K562 (cell line): ENCODE data around the gene ZNRD2. TPM values are rescaled to one million over a fixed set of nuclear protein-coding genes. Genes with fewer than 3 reads are reported as not detected.

ENCODE experiments used
- ARID2 ChIP-seq: fragments of 450-650 bp; IDR thresholded peaks from 2 replicates; pipeline ENCODE4 v1.6.1; 2017; ENCODE audit warnings: antibody characterized with exemption, mild to moderate bottlenecking
- CREB3 ChIP-seq: fragments of 450-650 bp; conservative IDR thresholded peaks from 2 replicates; pipeline ENCODE4 v1.6.1; 2016; ENCODE audit warnings: missing genetic modification characterization, low read depth, mild to moderate bottlenecking, missing compliant biosample characterization, moderate library complexity
- CREB5 ChIP-seq: fragments of 250-450 bp; sonication (Bioruptor Pico); IDR thresholded peaks from 2 replicates; pipeline ENCODE4 v1.5.0; 2020; ENCODE audit warnings: mild to moderate bottlenecking
- ETS2 ChIP-seq: IDR thresholded peaks from 2 replicates; pipeline ENCODE4 v1.6.1; 2016; ENCODE audit warnings: borderline replicate concordance, missing genetic modification characterization, mild to moderate bottlenecking, moderate library complexity, missing compliant biosample characterization; ENCODE audit not compliant: poor library complexity, severe bottlenecking
- FOXJ2 ChIP-seq: fragments of 200-800 bp; sonication (Bioruptor generic); IDR thresholded peaks from 2 replicates; pipeline ENCODE4 v1.6.1; 2016; ENCODE audit warnings: missing genetic modification characterization, missing compliant biosample characterization
- GTF2E2 ChIP-seq: fragments of 200-800 bp; sonication (Bioruptor generic); IDR thresholded peaks from 2 replicates; pipeline ENCODE4 v1.6.1; 2016; ENCODE audit warnings: missing genetic modification characterization, missing compliant biosample characterization
- KAT2B ChIP-seq: IDR thresholded peaks from one replicate; pipeline ENCODE4 v1.6.1; 2012; ENCODE audit warnings: low read depth, mild to moderate bottlenecking, control low read depth, inconsistent platforms, low read length, moderate library complexity
- MECOM ChIP-seq: fragments of 250-450 bp; sonication (Bioruptor Pico); IDR thresholded peaks from 2 replicates; pipeline ENCODE4 v1.8.0; 2022; ENCODE audit warnings: inconsistent platforms
- MYNN ChIP-seq, 2 experiments: sonication (generic); formaldehyde crosslinking in 1 of 2; IDR thresholded peaks; 2 replicates each; pipeline versions ENCODE4 v1.5.0 to v1.6.1; 2016 to 2020; ENCODE audit warnings: antibody characterized with exemption in 1 of 2, missing genetic modification reagents in 1 of 2
- NFXL1 ChIP-seq: fragments of 450-650 bp; formaldehyde crosslinking; IDR thresholded peaks from 2 replicates; pipeline ENCODE4 v1.4.0; 2021; ENCODE audit warnings: mild to moderate bottlenecking
- RAD21 ChIP-seq, 2 experiments: fragments of 250-450 bp in 1 of 2; fragments of 450-650 bp in 1 of 2; sonication (Bioruptor Pico) in 1 of 2; formaldehyde crosslinking in 1 of 2; IDR thresholded peaks in 1 of 2; conservative IDR thresholded peaks in 1 of 2; 2 replicates each; pipeline versions ENCODE4 v1.4.0 to v1.8.0; 2020 to 2022; ENCODE audit warnings: mild to moderate bottlenecking in 2 of 2, moderate library complexity in 1 of 2
- SMAD1 ChIP-seq: fragments of 150-350 bp; IDR thresholded peaks from 2 replicates; pipeline ENCODE4 v1.6.1; 2014; ENCODE audit warnings: low read length, low read depth; ENCODE audit not compliant: partially characterized antibody
- ZNF57 ChIP-seq: fragments of 450-650 bp; formaldehyde crosslinking; IDR thresholded peaks from 2 replicates; pipeline ENCODE4 v1.4.0; 2020; ENCODE audit warnings: mild to moderate bottlenecking, moderate library complexity
- polyA plus RNA-seq, 8 experiments: library from polyadenylated mRNA; depleted of rRNA in 4 of 8; stranded (reverse) in 5 of 8; unstranded in 3 of 8; fragments of >200 nt; fragmentation: Nextera tagmentation in 2 of 8; fragmentation: Illumina TruSeq in 1 of 8; extraction: Ambion mirVana in 2 of 8; extraction: Trizol in 1 of 8; gene quantifications; 2 replicates each; pipeline versions ENCODE4 v1.2.1 to v1.2.3, GENCODE V29; 2011 to 2014; ENCODE audit warnings: inconsistent platforms in 1 of 8, missing spikeins in 1 of 8
- total RNA-seq, 7 experiments: library from RNA; depleted of rRNA in 6 of 7; stranded (reverse); fragments of >200 nt in 6 of 7; fragmentation: Illumina TruSeq in 2 of 7; extraction: Trizol in 2 of 7; gene quantifications; 2 replicates each; pipeline versions ENCODE4 v1.2.1 to v1.2.3, GENCODE V29; 2011 to 2021; ENCODE audit warnings: low replicate concordance in 1 of 7
- TF ChIP-seq, protein P1 (sequence below): IDR thresholded peaks from 3 replicates; pipeline ENCODE4 v1.6.1; 2011; ENCODE audit warnings: borderline replicate concordance, mild to moderate bottlenecking, moderate library complexity; ENCODE audit not compliant: insufficient read length; ENCODE audit errors: extremely low read depth
- TF ChIP-seq, protein P2 (sequence below): fragments of 450-650 bp; IDR thresholded peaks from 2 replicates; pipeline ENCODE4 v1.6.1; 2018; ENCODE audit not compliant: partially characterized antibody
- TF ChIP-seq, protein P3 (sequence below): sonication (generic); formaldehyde crosslinking; IDR thresholded peaks from 2 replicates; pipeline ENCODE4 v1.5.0; 2020; ENCODE audit warnings: missing genetic modification reagents

Gene ZNRD2
- total and polyA plus RNA-seq, 9 of the 15 experiments (the other 6 are each of a cell fraction or from before 2014, with no cell fraction given) = 13.4 to 129 (median 60.4) TPM

- TF ChIP-seq MYNN (IDR thresholded peaks at IDR 0.05) (no peak), MYNN (CRISPR knock-in tag; IDR thresholded peaks at IDR 0.05) (no peak), NFXL1 (CRISPR knock-in tag) (no peak), SMAD1 (no peak), CREB5 (CRISPR knock-in tag) (no peak), FOXJ2 (no peak), ARID2 (peak; percentile 86), ETS2 (tag) (no peak), ZNF57 (CRISPR knock-in tag) (no peak), KAT2B (no peak), MECOM (CRISPR knock-in tag) (no peak), CREB3 (tag) (no peak), RAD21 (CRISPR knock-in tag; conservative IDR thresholded peaks at IDR 0.05 in 1 of 2, IDR thresholded peaks at IDR 0.05 in 1 of 2) (peak; percentile 92 to 96), GTF2E2 (tag) (no peak)
- TF ChIP-seq, protein P1, sequence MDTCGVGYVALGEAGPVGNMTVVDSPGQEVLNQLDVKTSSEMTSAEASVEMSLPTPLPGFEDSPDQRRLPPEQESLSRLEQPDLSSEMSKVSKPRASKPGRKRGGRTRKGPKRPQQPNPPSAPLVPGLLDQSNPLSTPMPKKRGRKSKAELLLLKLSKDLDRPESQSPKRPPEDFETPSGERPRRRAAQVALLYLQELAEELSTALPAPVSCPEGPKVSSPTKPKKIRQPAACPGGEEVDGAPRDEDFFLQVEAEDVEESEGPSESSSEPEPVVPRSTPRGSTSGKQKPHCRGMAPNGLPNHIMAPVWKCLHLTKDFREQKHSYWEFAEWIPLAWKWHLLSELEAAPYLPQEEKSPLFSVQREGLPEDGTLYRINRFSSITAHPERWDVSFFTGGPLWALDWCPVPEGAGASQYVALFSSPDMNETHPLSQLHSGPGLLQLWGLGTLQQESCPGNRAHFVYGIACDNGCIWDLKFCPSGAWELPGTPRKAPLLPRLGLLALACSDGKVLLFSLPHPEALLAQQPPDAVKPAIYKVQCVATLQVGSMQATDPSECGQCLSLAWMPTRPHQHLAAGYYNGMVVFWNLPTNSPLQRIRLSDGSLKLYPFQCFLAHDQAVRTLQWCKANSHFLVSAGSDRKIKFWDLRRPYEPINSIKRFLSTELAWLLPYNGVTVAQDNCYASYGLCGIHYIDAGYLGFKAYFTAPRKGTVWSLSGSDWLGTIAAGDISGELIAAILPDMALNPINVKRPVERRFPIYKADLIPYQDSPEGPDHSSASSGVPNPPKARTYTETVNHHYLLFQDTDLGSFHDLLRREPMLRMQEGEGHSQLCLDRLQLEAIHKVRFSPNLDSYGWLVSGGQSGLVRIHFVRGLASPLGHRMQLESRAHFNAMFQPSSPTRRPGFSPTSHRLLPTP = no peak
- TF ChIP-seq, protein P2, sequence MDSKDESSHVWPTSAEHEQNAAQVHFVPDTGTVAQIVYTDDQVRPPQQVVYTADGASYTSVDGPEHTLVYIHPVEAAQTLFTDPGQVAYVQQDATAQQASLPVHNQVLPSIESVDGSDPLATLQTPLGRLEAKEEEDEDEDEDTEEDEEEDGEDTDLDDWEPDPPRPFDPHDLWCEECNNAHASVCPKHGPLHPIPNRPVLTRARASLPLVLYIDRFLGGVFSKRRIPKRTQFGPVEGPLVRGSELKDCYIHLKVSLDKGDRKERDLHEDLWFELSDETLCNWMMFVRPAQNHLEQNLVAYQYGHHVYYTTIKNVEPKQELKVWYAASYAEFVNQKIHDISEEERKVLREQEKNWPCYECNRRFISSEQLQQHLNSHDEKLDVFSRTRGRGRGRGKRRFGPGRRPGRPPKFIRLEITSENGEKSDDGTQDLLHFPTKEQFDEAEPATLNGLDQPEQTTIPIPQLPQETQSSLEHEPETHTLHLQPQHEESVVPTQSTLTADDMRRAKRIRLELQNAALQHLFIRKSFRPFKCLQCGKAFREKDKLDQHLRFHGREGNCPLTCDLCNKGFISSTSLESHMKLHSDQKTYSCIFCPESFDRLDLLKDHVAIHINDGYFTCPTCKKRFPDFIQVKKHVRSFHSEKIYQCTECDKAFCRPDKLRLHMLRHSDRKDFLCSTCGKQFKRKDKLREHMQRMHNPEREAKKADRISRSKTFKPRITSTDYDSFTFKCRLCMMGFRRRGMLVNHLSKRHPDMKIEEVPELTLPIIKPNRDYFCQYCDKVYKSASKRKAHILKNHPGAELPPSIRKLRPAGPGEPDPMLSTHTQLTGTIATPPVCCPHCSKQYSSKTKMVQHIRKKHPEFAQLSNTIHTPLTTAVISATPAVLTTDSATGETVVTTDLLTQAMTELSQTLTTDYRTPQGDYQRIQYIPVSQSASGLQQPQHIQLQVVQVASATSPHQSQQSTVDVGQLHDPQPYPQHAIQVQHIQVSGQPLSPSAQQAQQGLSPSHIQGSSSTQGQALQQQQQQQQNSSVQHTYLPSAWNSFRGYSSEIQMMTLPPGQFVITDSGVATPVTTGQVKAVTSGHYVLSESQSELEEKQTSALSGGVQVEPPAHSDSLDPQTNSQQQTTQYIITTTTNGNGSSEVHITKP = peak; percentile 93
- TF ChIP-seq, protein P3, sequence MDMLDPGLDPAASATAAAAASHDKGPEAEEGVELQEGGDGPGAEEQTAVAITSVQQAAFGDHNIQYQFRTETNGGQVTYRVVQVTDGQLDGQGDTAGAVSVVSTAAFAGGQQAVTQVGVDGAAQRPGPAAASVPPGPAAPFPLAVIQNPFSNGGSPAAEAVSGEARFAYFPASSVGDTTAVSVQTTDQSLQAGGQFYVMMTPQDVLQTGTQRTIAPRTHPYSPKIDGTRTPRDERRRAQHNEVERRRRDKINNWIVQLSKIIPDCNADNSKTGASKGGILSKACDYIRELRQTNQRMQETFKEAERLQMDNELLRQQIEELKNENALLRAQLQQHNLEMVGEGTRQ (CRISPR knock-in tag) = peak; percentile 66
These were observed 29.8 kb upstream of the ZNRD2 start (continued) for GRCh38 chr11:65540290-65541092.
